Osteoblast (primary cell): ENCODE measurements around the gene RTBDN. TPM values are rescaled to one million over a fixed set of nuclear protein-coding genes. Genes with fewer than 3 reads are reported as not detected.

Experiments used
- DNase-seq: peaks from one replicate; pipeline ENCODE4 v3.0.0; 2011; ENCODE audit warnings: low spot score, mixed read lengths; ENCODE audit not compliant: insufficient read length; ENCODE audit errors: missing footprints
- H2AFZ ChIP-seq: 2 replicates; pipeline ENCODE4 v1.6.0; 2011; ENCODE audit warnings: mild to moderate bottlenecking, low read length
- H3K27ac ChIP-seq: 2 replicates; pipeline ENCODE4 v1.5.1; 2011; ENCODE audit warnings: mild to moderate bottlenecking, low read depth, low read length, moderate library complexity
- H3K27me3 ChIP-seq: 2 replicates; pipeline ENCODE4 v1.6.0; 2012; ENCODE audit warnings: mild to moderate bottlenecking, control low read depth, inconsistent platforms, low read length, moderate library complexity; ENCODE audit not compliant: insufficient read depth
- H3K36me3 ChIP-seq: 2 replicates; pipeline ENCODE4 v1.5.1; 2011; ENCODE audit warnings: mild to moderate bottlenecking, low read length, control low read depth, moderate library complexity; ENCODE audit not compliant: insufficient read depth
- H3K4me1 ChIP-seq: 2 replicates; pipeline ENCODE4 v1.5.1; 2011; ENCODE audit warnings: mild to moderate bottlenecking, low read length, control low read depth, moderate library complexity; ENCODE audit not compliant: insufficient read depth
- H3K4me2 ChIP-seq: 2 replicates; pipeline ENCODE4 v1.6.0; 2011; ENCODE audit warnings: mild to moderate bottlenecking, low read length; ENCODE audit not compliant: insufficient read depth
- H3K4me3 ChIP-seq: fragments of 200-600 bp; sonication (generic); 3 replicates; pipeline ENCODE4 v1.5.1; 2012; ENCODE audit warnings: mild to moderate bottlenecking, low read length, inconsistent platforms; ENCODE audit not compliant: insufficient read depth
- H3K79me2 ChIP-seq: 2 replicates; pipeline ENCODE4 v1.6.0; 2012; ENCODE audit warnings: mild to moderate bottlenecking, low read length, control low read depth, inconsistent platforms; ENCODE audit not compliant: insufficient read depth
- H3K9me3 ChIP-seq: 2 replicates; pipeline ENCODE4 v1.5.1; 2011; ENCODE audit warnings: low read depth, low read length, control low read depth
- H4K20me1 ChIP-seq: 2 replicates; pipeline ENCODE4 v1.6.0; 2012; ENCODE audit warnings: mild to moderate bottlenecking, low read length, control low read depth; ENCODE audit not compliant: insufficient read depth
- CTCF ChIP-seq: IDR thresholded peaks from 2 replicates; pipeline ENCODE4 v1.5.1; 2011; ENCODE audit warnings: mild to moderate bottlenecking, low read depth, low read length, moderate library complexity; ENCODE audit errors: extremely low read depth
- total RNA-seq: library from RNA; depleted of rRNA; stranded (reverse); fragments of >200 nt; gene quantifications from 2 replicates; pipeline ENCODE4 v1.2.3, GENCODE V29; 2012

Gene RTBDN
- total RNA-seq, 1 donor = not detected

DNA sequence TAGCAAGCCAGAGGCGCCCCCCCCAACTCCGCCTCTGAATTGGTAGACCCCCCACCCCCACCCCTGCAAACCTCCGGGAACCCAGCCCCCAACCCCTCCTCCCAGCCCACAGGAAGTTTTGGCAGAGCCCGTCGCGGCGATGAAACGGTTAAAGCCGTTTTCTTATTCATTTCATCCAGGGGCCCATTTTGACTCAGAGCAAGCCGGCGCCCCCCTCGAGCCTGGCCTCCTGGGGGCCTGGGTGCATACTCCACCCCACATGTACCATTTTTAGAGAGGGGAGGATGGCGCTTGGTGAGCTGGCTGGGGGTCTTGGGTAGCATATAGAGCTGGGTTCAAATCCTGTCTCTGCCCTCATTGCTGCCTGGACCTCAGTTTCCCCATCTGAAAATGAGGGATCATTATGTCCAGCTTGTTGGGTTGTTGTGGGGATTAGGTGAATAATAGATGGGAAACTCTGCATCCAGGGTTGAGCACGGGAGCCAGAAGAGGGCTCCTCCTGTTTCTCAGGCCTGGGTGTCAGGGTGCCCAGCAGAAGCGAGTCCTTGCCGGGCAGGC, 51.0 kb downstream of the RTBDN start:
- Histone ChIP-seq H3K27ac (peak overlapping the region; percentile 86), H3K4me1 (peaks cover 34% of the 10 kb centered on the region), H3K4me2 (peak overlapping the region; percentile 73), H3K27me3 (no peaks in the 10 kb centered on the region), H2AFZ (no peak overlapping the region), H3K79me2 (no peaks in the 10 kb centered on the region), H4K20me1 (no peaks in the 10 kb centered on the region), H3K36me3 (no peaks in the 10 kb centered on the region), H3K9me3 (no peaks in the 10 kb centered on the region), H3K4me3 (peak overlapping the region; percentile 72)
- TF ChIP-seq CTCF = no peak
- peak; percentile 86 for DNase-seq

GRCh38 chr19:12782424-12783290, 51.7 kb downstream of the RTBDN start:
- H3K36me3 ChIP-seq = no peaks in the 10 kb centered on the region
- H3K27me3 ChIP-seq = no peaks in the 10 kb centered on the region
- H3K4me3 ChIP-seq = peak overlapping the region; percentile 72
- DNase-seq = peak; percentile 97
- no peaks in the 10 kb centered on the region for H3K9me3 ChIP-seq
- H3K4me2 ChIP-seq = peak overlapping the region; percentile 73
- H2AFZ ChIP-seq = peak overlapping the region; percentile 52
- peak overlapping the region; percentile 78 for H3K27ac ChIP-seq
- H4K20me1 ChIP-seq = no peaks in the 10 kb centered on the region
- peaks cover 30% of the 10 kb centered on the region for H3K4me1 ChIP-seq
- TF ChIP-seq CTCF = no peak
- no peaks in the 10 kb centered on the region for H3K79me2 ChIP-seq

DNA sequence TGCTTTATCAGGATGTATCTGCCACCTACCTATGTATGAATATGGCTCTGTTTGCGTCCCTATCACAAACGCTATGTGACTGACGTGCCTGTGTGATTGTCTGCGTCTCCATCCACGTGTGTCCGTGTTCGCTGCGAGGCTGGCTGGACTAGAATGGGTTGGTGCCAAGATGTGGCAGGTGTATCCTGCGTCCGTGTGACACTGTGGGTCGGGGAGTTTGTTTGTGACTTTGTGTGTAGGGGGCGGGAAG, 52.3 kb downstream of the RTBDN start:
- DNase-seq = peak; percentile 74
- Histone ChIP-seq H4K20me1 (no peaks in the 10 kb centered on the region), H3K27ac (peak overlapping the region; percentile 78), H3K36me3 (no peaks in the 10 kb centered on the region), H3K9me3 (no peaks in the 10 kb centered on the region), H3K79me2 (no peaks in the 10 kb centered on the region), H3K4me3 (peak overlapping the region; percentile 72), H3K4me2 (peak overlapping the region; percentile 73), H3K27me3 (no peaks in the 10 kb centered on the region), H2AFZ (peak overlapping the region; percentile 52), H3K4me1 (peaks cover 33% of the 10 kb centered on the region)
- TF ChIP-seq CTCF = no peak
